ENCODE results near the gene ETV3.

- no peak for TF ChIP-seq CTCF (IDR thresholded peaks at IDR 0.05 in 4 of 5, conservative IDR thresholded peaks at IDR 0.05 in 1 of 5)
- TF ChIP-seq POLR2A (IDR thresholded peaks at IDR 0.05) = no peak
Observed at GRCh38 chr1:157166590-157166989, 28.4 kb upstream of the ETV3 start.

Measured in gastrocnemius medialis (tissue), 4 donors.